OCI-LY3 (cell line): ENCODE results near the gene OSBPL6.

Experiments used
- H2AFZ ChIP-seq: fragments of 200-600, 300-600 bp; shearing (Covaris generic); 2 replicates; pipeline ENCODE4 v1.6.0; 2014; ENCODE audit warnings: antibody characterized with exemption, low read depth, low read length
- H3K27ac ChIP-seq: fragments of 200-600, 300-600 bp; sonication (generic); 2 replicates; pipeline ENCODE4 v1.5.1; 2014; ENCODE audit warnings: mild to moderate bottlenecking, low read length, moderate library complexity, mixed read lengths
- H3K27me3 ChIP-seq: fragments of 200-600, 300-600 bp; sonication (generic); 2 replicates; pipeline ENCODE4 v1.6.1; 2014; ENCODE audit warnings: low read depth, low read length, mixed read lengths
- H3K36me3 ChIP-seq: fragments of 200-600, 300-600 bp; sonication (generic); replicated peaks from 2 replicates; pipeline ENCODE3; 2014; ENCODE audit warnings: low read depth, low read length, mixed read lengths
- H3K4me1 ChIP-seq: fragments of 300-600, 200-600 bp; sonication (generic); 2 replicates; pipeline ENCODE4 v1.6.1; 2014; ENCODE audit warnings: low read length, mixed read lengths
- H3K4me2 ChIP-seq: fragments of 200-600, 300-600 bp; sonication (generic); 2 replicates; pipeline ENCODE4 v1.6.1; 2014; ENCODE audit warnings: low read length, mixed read lengths
- H3K4me3 ChIP-seq: fragments of 300-600, 200-600 bp; sonication (generic); 2 replicates; pipeline ENCODE4 v1.5.1; 2014; ENCODE audit warnings: antibody characterized with exemption, mild to moderate bottlenecking, low read length, moderate library complexity
- H3K79me2 ChIP-seq: fragments of 300-600, 200-600 bp; shearing (Covaris generic); 2 replicates; pipeline ENCODE4 v1.6.1; 2014; ENCODE audit warnings: mild to moderate bottlenecking, low read length, mixed read lengths
- H3K9ac ChIP-seq: fragments of 300-600, 200-600 bp; shearing (Covaris generic); 2 replicates; pipeline ENCODE4 v1.6.0; 2014; ENCODE audit warnings: mild to moderate bottlenecking, low read length, moderate library complexity
- H3K9me3 ChIP-seq: fragments of 200-600, 300-600 bp; shearing (Covaris generic); 2 replicates; pipeline ENCODE4 v1.6.1; 2014; ENCODE audit warnings: low read length, mixed read lengths; ENCODE audit not compliant: insufficient read depth
- H4K20me1 ChIP-seq: fragments of 200-600, 300-600 bp; sonication (generic); 2 replicates; pipeline ENCODE4 v1.6.1; 2016; ENCODE audit warnings: low read length, mixed read lengths; ENCODE audit not compliant: insufficient read depth
- CTCF ChIP-seq: fragments of 200-600, 300-600 bp; sonication (generic); IDR thresholded peaks from 2 replicates; pipeline ENCODE4 v1.5.1; 2014; ENCODE audit warnings: antibody characterized with exemption, low read length, low read depth
- EZH2phosphoT487 ChIP-seq: fragments of 200-600 bp; shearing (Covaris generic); IDR thresholded peaks from 2 replicates; pipeline ENCODE4 v1.6.1; 2018; ENCODE audit warnings: antibody characterized with exemption, mixed run types, low read depth

Gene OSBPL6

GRCh38 chr2:178269438-178270224, 75.3 kb downstream of the OSBPL6 start:
- TF ChIP-seq EZH2phosphoT487 (no peak), CTCF (no peak)
- H3K27ac ChIP-seq: no peak overlapping the region

GRCh38 chr2:178270338-178270737, 76.0 kb downstream of the OSBPL6 start:
- H3K27ac ChIP-seq: no peak overlapping the region
- TF ChIP-seq EZH2phosphoT487 (no peak), CTCF (no peak)

More at GRCh38 chr2:178269438-178270224, 75.3 kb downstream of the OSBPL6 start:
- no peak overlapping the region for H3K4me3 ChIP-seq
- H3K9ac ChIP-seq: no peak overlapping the region
- H4K20me1 ChIP-seq: no peaks in the 10 kb centered on the region
- no peaks in the 10 kb centered on the region for H3K4me1 ChIP-seq
- H2AFZ ChIP-seq: no peak overlapping the region
- no peaks in the 10 kb centered on the region for H3K9me3 ChIP-seq
- no peaks in the 10 kb centered on the region for H3K36me3 ChIP-seq
- no peaks in the 10 kb centered on the region for H3K27me3 ChIP-seq
- H3K79me2 ChIP-seq: no peaks in the 10 kb centered on the region
- H3K4me2 ChIP-seq: no peak overlapping the region

GRCh38 chr2:178271094-178271493, 76.8 kb downstream of the OSBPL6 start:
- H3K27ac ChIP-seq: no peak overlapping the region
- H3K79me2 ChIP-seq: no peaks in the 10 kb centered on the region
- H3K4me2 ChIP-seq: no peak overlapping the region
- TF ChIP-seq EZH2phosphoT487 (no peak), CTCF (no peak)
- H3K36me3 ChIP-seq: no peaks in the 10 kb centered on the region
- no peaks in the 10 kb centered on the region for H3K4me1 ChIP-seq
- H3K9me3 ChIP-seq: no peaks in the 10 kb centered on the region
- H2AFZ ChIP-seq: no peak overlapping the region
- no peak overlapping the region for H3K4me3 ChIP-seq
- H3K9ac ChIP-seq: no peak overlapping the region
- no peaks in the 10 kb centered on the region for H4K20me1 ChIP-seq
- no peaks in the 10 kb centered on the region for H3K27me3 ChIP-seq

More at GRCh38 chr2:178270338-178270737, 76.0 kb downstream of the OSBPL6 start:
- Histone ChIP-seq H3K9ac (no peak overlapping the region), H2AFZ (no peak overlapping the region), H3K4me2 (no peak overlapping the region), H3K4me1 (no peaks in the 10 kb centered on the region), H4K20me1 (no peaks in the 10 kb centered on the region), H3K79me2 (no peaks in the 10 kb centered on the region), H3K36me3 (no peaks in the 10 kb centered on the region), H3K9me3 (no peaks in the 10 kb centered on the region), H3K27me3 (no peaks in the 10 kb centered on the region), H3K4me3 (no peak overlapping the region)

- Histone ChIP-seq H3K27ac (no peak overlapping the region), H2AFZ (no peak overlapping the region), H3K27me3 (no peaks in the 10 kb centered on the region), H3K4me3 (no peak overlapping the region), H3K79me2 (no peaks in the 10 kb centered on the region), H3K9me3 (no peaks in the 10 kb centered on the region), H3K4me1 (no peaks in the 10 kb centered on the region), H3K4me2 (no peak overlapping the region), H4K20me1 (no peaks in the 10 kb centered on the region), H3K36me3 (no peaks in the 10 kb centered on the region), H3K9ac (no peak overlapping the region)
- TF ChIP-seq EZH2phosphoT487 (no peak), CTCF (no peak)
Measured at GRCh38 chr2:178271629-178272333, 77.5 kb downstream of the OSBPL6 start.
